Stimulated activated naive CD8-positive, alpha-beta T cell treated with anti-CD3 and anti-CD28 coated beads, Interleukin-15, Interleukin-2, amounts not matched to agents 100 U/mL and 50 U/mL, for 24 hours (primary cell): ENCODE data around the gene PDZK1.
"Not testable (repeated sequence)": the region's sequence is repeated elsewhere in the genome, so short reads cannot be mapped to it uniquely, and the experiment has no call there.

Experiments
- ATAC-seq: fragments of 150-1000 bp; cut with Tn5 transposase; one replicate; pipeline ENCODE4 v1.10.0; 2021
- DNase-seq: peaks from one replicate; pipeline ENCODE4 v3.0.0; 2021

The PDZK1 gene

GRCh38 chr1:145707183-145707867, at the start of gene PDZK1:
PDZK1 (minus strand) TSS chr1:145707368; CDS start chr1:145688021, 19,347 bp downstream.
- DNase-seq: no peak
- no peak for ATAC-seq

- DNase-seq (no peak), ATAC-seq (no peak)
Observed at GRCh38 chr1:145751491-145752037, 44.4 kb upstream of the PDZK1 start.

GRCh38 chr1:145750426-145750825, 43.3 kb upstream of the PDZK1 start:
- ATAC-seq (no peak), DNase-seq (no peak)

GRCh38 chr1:145747398-145748247, 40.5 kb upstream of the PDZK1 start:
- DNase-seq (no peak), ATAC-seq (no peak)

- ATAC-seq: no peak
- no peak for DNase-seq
Observed at GRCh38 chr1:145740269-145740668, 33.1 kb upstream of the PDZK1 start.

GRCh38 chr1:145736191-145736590, 29.0 kb upstream of the PDZK1 start:
- ATAC-seq (no peak), DNase-seq (no peak)

- ATAC-seq (no peak), DNase-seq (no peak)
Observed at GRCh38 chr1:145730900-145731299, 23.7 kb upstream of the PDZK1 start.

- ATAC-seq: no peak
- no peak for DNase-seq
Observed at GRCh38 chr1:145730467-145730866, 23.3 kb upstream of the PDZK1 start.

- no peak for DNase-seq
- ATAC-seq: no peak
Observed at GRCh38 chr1:145729666-145730436, 22.7 kb upstream of the PDZK1 start.

- no peak for DNase-seq
- no peak for ATAC-seq
Observed at GRCh38 chr1:145729196-145729595, 22.0 kb upstream of the PDZK1 start.

GRCh38 chr1:145726193-145726592, 19.0 kb upstream of the PDZK1 start:
- ATAC-seq, DNase-seq: not testable (repeated sequence)

GRCh38 chr1:145720878-145721671, 13.9 kb upstream of the PDZK1 start:
- DNase-seq (peak; percentile 85), ATAC-seq (peak; percentile 78)

GRCh38 chr1:145720556-145720877, 13.3 kb upstream of the PDZK1 start:
- ATAC-seq (no peak), DNase-seq (no peak)

GRCh38 chr1:145719230-145720079, 12.3 kb upstream of the PDZK1 start, which contains the start of gene CD160:
CD160 (plus strand) TSS chr1:145719499; CDS start chr1:145728328, 8,829 bp downstream.
- DNase-seq (peak; percentile 27), ATAC-seq (peak; percentile 73)

GRCh38 chr1:145718465-145718864, 11.3 kb upstream of the PDZK1 start:
- not testable (repeated sequence) for ATAC-seq, DNase-seq

- no peak for ATAC-seq
- no peak for DNase-seq
Observed at GRCh38 chr1:145717833-145718232, 10.7 kb upstream of the PDZK1 start.

- no peak for DNase-seq
- ATAC-seq: no peak
Observed at GRCh38 chr1:145716641-145717345, 9.6 kb upstream of the PDZK1 start.

GRCh38 chr1:145714524-145715111, 7.5 kb upstream of the PDZK1 start:
- ATAC-seq (no peak), DNase-seq (no peak)

- DNase-seq: no peak
- ATAC-seq: no peak
Observed at GRCh38 chr1:145711213-145711651, 4.1 kb upstream of the PDZK1 start.
